NCI-H2227 treated with DMSO at 0.1 percent for 48 hours (cell line): ENCODE measurements around the gene PLCB1.
A peak's percentile ranks its signal among the peaks of the same experiment; 100 is the strongest.

Source experiments
- DNase-seq: peaks from one replicate; lab custom pipeline; 2025; lab: John Stamatoyannopoulos, UW

The PLCB1 gene

GRCh38 chr20:8303651-8304050, 171.6 kb downstream of the PLCB1 start:
- no peak for DNase-seq

GRCh38 chr20:8304124-8304816, 172.2 kb downstream of the PLCB1 start:
- no peak for DNase-seq

GRCh38 chr20:8305449-8305978, 173.4 kb downstream of the PLCB1 start:
- no peak for DNase-seq

- DNase-seq = no peak
Measured at GRCh38 chr20:8306937-8307336, 174.9 kb downstream of the PLCB1 start.

GRCh38 chr20:8309634-8310033, 177.6 kb downstream of the PLCB1 start:
- DNase-seq = peak; percentile 23

GRCh38 chr20:8310618-8311017, 178.6 kb downstream of the PLCB1 start:
- DNase-seq = no peak

- DNase-seq = no peak
Measured at GRCh38 chr20:8313073-8313472, 181.0 kb downstream of the PLCB1 start.

- no peak for DNase-seq
Measured at GRCh38 chr20:8315639-8316573, 183.8 kb downstream of the PLCB1 start.

- no peak for DNase-seq
Measured at GRCh38 chr20:8317448-8317847, 185.4 kb downstream of the PLCB1 start.

GRCh38 chr20:8318965-8319625, 187.0 kb downstream of the PLCB1 start:
- DNase-seq = no peak

GRCh38 chr20:8320306-8320705, 188.2 kb downstream of the PLCB1 start:
- DNase-seq = no peak

GRCh38 chr20:8321001-8321400, 188.9 kb downstream of the PLCB1 start:
- DNase-seq = no peak

- DNase-seq = no peak
Measured at GRCh38 chr20:8322662-8323217, 190.7 kb downstream of the PLCB1 start.

GRCh38 chr20:8326191-8326590, 194.1 kb downstream of the PLCB1 start:
- no peak for DNase-seq

- no peak for DNase-seq
Measured at GRCh38 chr20:8326899-8327298, 194.8 kb downstream of the PLCB1 start.

- DNase-seq = no peak
Measured at GRCh38 chr20:8328189-8328588, 196.1 kb downstream of the PLCB1 start.

- no peak for DNase-seq
Measured at GRCh38 chr20:8330319-8330784, 198.3 kb downstream of the PLCB1 start.

GRCh38 chr20:8330785-8331695, 199.0 kb downstream of the PLCB1 start:
- no peak for DNase-seq

- DNase-seq = no peak
Measured at GRCh38 chr20:8331740-8332412, 199.8 kb downstream of the PLCB1 start.

- no peak for DNase-seq
Measured at GRCh38 chr20:8334641-8335040, 202.6 kb downstream of the PLCB1 start.
